ENCODE results near the gene TMC5.

DNA sequence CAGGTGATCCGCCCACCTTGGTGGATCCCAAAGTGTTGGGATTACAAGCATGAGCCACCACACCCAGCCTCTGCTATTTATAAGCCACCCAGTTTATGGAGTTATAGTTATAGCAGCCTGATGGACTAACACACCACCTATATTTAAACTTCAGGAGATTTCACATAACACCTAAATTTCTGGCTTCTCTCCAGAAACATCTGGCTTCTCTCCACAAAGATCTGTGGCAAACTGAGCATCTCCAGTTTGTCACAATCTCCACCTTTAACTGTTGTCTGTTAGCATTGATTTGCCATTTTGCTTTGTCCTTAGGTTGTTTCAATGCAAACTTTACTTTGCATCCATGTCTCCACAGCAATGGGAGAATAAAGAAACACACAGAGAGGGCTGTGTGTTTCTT, 64.6 kb downstream of the TMC5 start:
- TF ChIP-seq, protein P1, sequence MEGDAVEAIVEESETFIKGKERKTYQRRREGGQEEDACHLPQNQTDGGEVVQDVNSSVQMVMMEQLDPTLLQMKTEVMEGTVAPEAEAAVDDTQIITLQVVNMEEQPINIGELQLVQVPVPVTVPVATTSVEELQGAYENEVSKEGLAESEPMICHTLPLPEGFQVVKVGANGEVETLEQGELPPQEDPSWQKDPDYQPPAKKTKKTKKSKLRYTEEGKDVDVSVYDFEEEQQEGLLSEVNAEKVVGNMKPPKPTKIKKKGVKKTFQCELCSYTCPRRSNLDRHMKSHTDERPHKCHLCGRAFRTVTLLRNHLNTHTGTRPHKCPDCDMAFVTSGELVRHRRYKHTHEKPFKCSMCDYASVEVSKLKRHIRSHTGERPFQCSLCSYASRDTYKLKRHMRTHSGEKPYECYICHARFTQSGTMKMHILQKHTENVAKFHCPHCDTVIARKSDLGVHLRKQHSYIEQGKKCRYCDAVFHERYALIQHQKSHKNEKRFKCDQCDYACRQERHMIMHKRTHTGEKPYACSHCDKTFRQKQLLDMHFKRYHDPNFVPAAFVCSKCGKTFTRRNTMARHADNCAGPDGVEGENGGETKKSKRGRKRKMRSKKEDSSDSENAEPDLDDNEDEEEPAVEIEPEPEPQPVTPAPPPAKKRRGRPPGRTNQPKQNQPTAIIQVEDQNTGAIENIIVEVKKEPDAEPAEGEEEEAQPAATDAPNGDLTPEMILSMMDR (conservative IDR thresholded peaks at IDR 0.05): no peak
- TF ChIP-seq EZH2 (IDR thresholded peaks at IDR 0.05; ENCODE audit: low read depth): no peak
